Activated CD4-positive, alpha-beta memory T cell treated with anti-CD3 and anti-CD28 coated beads for 36 hours (primary cell): ENCODE results near the gene NPVF. TPM values are rescaled to one million over a fixed set of nuclear protein-coding genes. Genes with fewer than 3 reads are reported as not detected.

Source experiments
- CTCF ChIA-PET: fragments of 350-600 bp; sonication (Branson Sonifier 250); formaldehyde crosslinking; loops from one replicate; lab custom pipeline; 2021; ENCODE audit warnings: antibody characterized with exemption, inconsistent platforms; lab: Charles Lee
- POLR2A ChIA-PET: fragments of 350-600 bp; sonication (Branson Sonifier 250); formaldehyde crosslinking; loops from one replicate; lab custom pipeline; 2021; ENCODE audit warnings: antibody characterized with exemption; lab: Charles Lee
- DNase-seq: peaks from one replicate; pipeline ENCODE4 v3.0.0-alpha.2; 2020
- H3K27ac Mint-ChIP-seq: one replicate; pipeline ENCODE4 v1.8.0; 2021; ENCODE audit warnings: mixed read lengths
- H3K27me3 Mint-ChIP-seq: one replicate; pipeline ENCODE4 v1.8.0; 2021; ENCODE audit warnings: mixed read lengths
- H3K36me3 Mint-ChIP-seq: one replicate; pipeline ENCODE4 v1.8.0; 2021; ENCODE audit warnings: mixed read lengths
- H3K4me1 Mint-ChIP-seq: one replicate; pipeline ENCODE4 v1.8.0; 2021; ENCODE audit warnings: low read depth, mixed read lengths
- H3K4me3 Mint-ChIP-seq: one replicate; pipeline ENCODE4 v1.8.0; 2021; ENCODE audit warnings: mild to moderate bottlenecking, mixed read lengths
- H3K9me3 Mint-ChIP-seq: one replicate; pipeline ENCODE4 v1.8.0; 2021; ENCODE audit warnings: mixed read lengths
- intact Hi-C: fragments of 100-400 bp; cut with micrococcal nuclease; formaldehyde crosslinking; loops from one replicate; pipeline ENCODE4 v1.15.1; 2023
- total RNA-seq, 2 experiments: library from RNA; stranded (reverse); gene quantifications; one replicate each; pipeline ENCODE4 v1.2.3, GENCODE V29; 2021

The NPVF gene
- total RNA-seq, 2 experiments from 2014 or later: not detected

GRCh38 chr7:25222666-25223065 lies 5.6 kb downstream of the NPVF start:
- no peak for DNase-seq
- ChIA-PET POLR2A (no interaction called here), CTCF (no interaction called here)
- Mint-ChIP-seq H3K27ac (no peak overlapping the region), H3K4me3 (no peak overlapping the region), H3K27me3 (peaks cover 17% of the 10 kb centered on the region), H3K4me1 (no peaks in the 10 kb centered on the region), H3K9me3 (no peaks in the 10 kb centered on the region), H3K36me3 (no peaks in the 10 kb centered on the region)
- intact Hi-C loops: no loop called here

GRCh38 chr7:25221009-25221408 lies 7.3 kb downstream of the NPVF start:
- no peaks in the 10 kb centered on the region for H3K36me3 Mint-ChIP-seq
- no peak overlapping the region for H3K27ac Mint-ChIP-seq
- H3K27me3 Mint-ChIP-seq: peaks cover 18% of the 10 kb centered on the region
- H3K4me1 Mint-ChIP-seq: no peaks in the 10 kb centered on the region
- intact Hi-C loops: no loop called here
- H3K9me3 Mint-ChIP-seq: no peaks in the 10 kb centered on the region
- ChIA-PET CTCF (no interaction called here), POLR2A (no interaction called here)
- DNase-seq: no peak
- no peak overlapping the region for H3K4me3 Mint-ChIP-seq

GRCh38 chr7:25218191-25218590 lies 10.1 kb downstream of the NPVF start:
- Mint-ChIP-seq H3K27ac (no peak overlapping the region), H3K9me3 (no peaks in the 10 kb centered on the region), H3K27me3 (peaks cover 19% of the 10 kb centered on the region), H3K4me3 (no peak overlapping the region), H3K4me1 (no peaks in the 10 kb centered on the region), H3K36me3 (no peaks in the 10 kb centered on the region)
- no peak for DNase-seq
- intact Hi-C loops: no loop called here
- CTCF ChIA-PET: interaction anchor here (1.4 to 1.5 kb wide), 2 partner anchors 15 to 26 kb away, joined by 5 to 7 read pairs; no protein-coding TSS in a partner anchor
- POLR2A ChIA-PET: no interaction called here

GRCh38 chr7:25216837-25217236 lies 11.4 kb downstream of the NPVF start:
- Mint-ChIP-seq H3K36me3 (no peaks in the 10 kb centered on the region), H3K4me1 (no peaks in the 10 kb centered on the region), H3K27me3 (peaks cover 19% of the 10 kb centered on the region), H3K9me3 (no peaks in the 10 kb centered on the region), H3K27ac (no peak overlapping the region), H3K4me3 (no peak overlapping the region)
- intact Hi-C loops: no loop called here
- CTCF ChIA-PET: interaction anchor here (0.6 to 1.5 kb wide), 21 partner anchors 8 to 173 kb away, joined by 3 to 7 read pairs (median 3); partner anchors contain the start of gene NPVF
- POLR2A ChIA-PET: no interaction called here
- DNase-seq: no peak

- H3K4me1 Mint-ChIP-seq: no peaks in the 10 kb centered on the region
- ChIA-PET POLR2A (no interaction called here), CTCF (interaction anchor here (0.6 to 1.4 kb wide), 4 partner anchors 9 to 55 kb away, joined by 3 read pairs; no protein-coding TSS in a partner anchor)
- peaks cover 12% of the 10 kb centered on the region for H3K27me3 Mint-ChIP-seq
- no peak overlapping the region for H3K4me3 Mint-ChIP-seq
- H3K27ac Mint-ChIP-seq: no peak overlapping the region
- no peaks in the 10 kb centered on the region for H3K9me3 Mint-ChIP-seq
- no peak for DNase-seq
- no peaks in the 10 kb centered on the region for H3K36me3 Mint-ChIP-seq
- intact Hi-C loops: no loop called here
Observed at GRCh38 chr7:25215694-25216335, 12.5 kb downstream of the NPVF start.

GRCh38 chr7:25208525-25209221 lies 19.6 kb downstream of the NPVF start:
- peaks cover 24% of the 10 kb centered on the region for H3K27me3 Mint-ChIP-seq

GRCh38 chr7:25207887-25208286 lies 20.4 kb downstream of the NPVF start:
- CTCF ChIA-PET: interaction anchor here (2.9 kb wide), 1 partner anchor 9 kb away, joined by 7 read pairs; no protein-coding TSS in a partner anchor

More at GRCh38 chr7:25208525-25209221, 19.6 kb downstream of the NPVF start:
- peaks cover 7% of the 10 kb centered on the region for H3K9me3 Mint-ChIP-seq
- POLR2A ChIA-PET: no interaction called here
- no peak overlapping the region for H3K27ac Mint-ChIP-seq
- H3K4me1 Mint-ChIP-seq: no peaks in the 10 kb centered on the region
- intact Hi-C loops: no loop called here
- H3K4me3 Mint-ChIP-seq: no peak overlapping the region
- H3K36me3 Mint-ChIP-seq: no peaks in the 10 kb centered on the region
- no peak for DNase-seq
- CTCF ChIA-PET: interaction anchor here (2.9 kb wide), 1 partner anchor 8 kb away, joined by 7 read pairs; no protein-coding TSS in a partner anchor

GRCh38 chr7:25206765-25207164 lies 21.5 kb downstream of the NPVF start:
- Mint-ChIP-seq H3K27ac (no peak overlapping the region), H3K27me3 (peaks cover 18% of the 10 kb centered on the region), H3K9me3 (peaks cover 7% of the 10 kb centered on the region), H3K36me3 (no peaks in the 10 kb centered on the region), H3K4me3 (no peak overlapping the region), H3K4me1 (no peaks in the 10 kb centered on the region)
- ChIA-PET POLR2A (no interaction called here), CTCF (interaction anchor here (1.4 to 2.9 kb wide), 2 partner anchors 9 to 10 kb away, joined by 3 to 7 read pairs; no protein-coding TSS in a partner anchor)
- DNase-seq: no peak
- intact Hi-C loops: no loop called here

More at GRCh38 chr7:25207887-25208286, 20.4 kb downstream of the NPVF start:
- DNase-seq: no peak
- Mint-ChIP-seq H3K9me3 (peaks cover 7% of the 10 kb centered on the region), H3K36me3 (no peaks in the 10 kb centered on the region), H3K4me1 (no peaks in the 10 kb centered on the region), H3K27me3 (peaks cover 27% of the 10 kb centered on the region), H3K4me3 (no peak overlapping the region), H3K27ac (no peak overlapping the region)
- intact Hi-C loops: no loop called here
- POLR2A ChIA-PET: no interaction called here

- H3K4me3 Mint-ChIP-seq: no peak overlapping the region
- DNase-seq: no peak
- intact Hi-C loops: no loop called here
- POLR2A ChIA-PET: no interaction called here
- H3K27ac Mint-ChIP-seq: no peak overlapping the region
- no peaks in the 10 kb centered on the region for H3K36me3 Mint-ChIP-seq
- CTCF ChIA-PET: interaction anchor here (0.6 kb wide), 1 partner anchor 257 kb away, joined by 3 read pairs; no protein-coding TSS in a partner anchor
- H3K4me1 Mint-ChIP-seq: no peaks in the 10 kb centered on the region
- H3K27me3 Mint-ChIP-seq: peaks cover 6% of the 10 kb centered on the region
- peaks cover 5% of the 10 kb centered on the region for H3K9me3 Mint-ChIP-seq
Observed at GRCh38 chr7:25196132-25196896, 32.0 kb downstream of the NPVF start.

- ChIA-PET CTCF (interaction anchor here (0.9 to 1.5 kb wide), 3 partner anchors 14 to 34 kb away, joined by 3 to 4 read pairs (median 3); no protein-coding TSS in a partner anchor), POLR2A (no interaction called here)
- Mint-ChIP-seq H3K4me1 (no peaks in the 10 kb centered on the region), H3K4me3 (no peak overlapping the region), H3K9me3 (peaks cover 5% of the 10 kb centered on the region), H3K27ac (no peak overlapping the region), H3K36me3 (no peaks in the 10 kb centered on the region), H3K27me3 (peaks cover 6% of the 10 kb centered on the region)
- intact Hi-C loops: no loop called here
- DNase-seq: no peak
Observed at GRCh38 chr7:25194036-25194435, 34.2 kb downstream of the NPVF start.

- Mint-ChIP-seq H3K9me3 (peaks cover 5% of the 10 kb centered on the region), H3K36me3 (no peaks in the 10 kb centered on the region), H3K27ac (no peak overlapping the region), H3K27me3 (peaks cover 8% of the 10 kb centered on the region), H3K4me3 (no peak overlapping the region), H3K4me1 (no peaks in the 10 kb centered on the region)
- POLR2A ChIA-PET: no interaction called here
- intact Hi-C loops: no loop called here
- DNase-seq: no peak
- CTCF ChIA-PET: no interaction called here
Observed at GRCh38 chr7:25192043-25192442, 36.2 kb downstream of the NPVF start.

GRCh38 chr7:25189197-25189596 lies 39.1 kb downstream of the NPVF start:
- Mint-ChIP-seq H3K4me3 (no peak overlapping the region), H3K4me1 (no peaks in the 10 kb centered on the region), H3K36me3 (no peaks in the 10 kb centered on the region), H3K9me3 (no peaks in the 10 kb centered on the region), H3K27ac (no peak overlapping the region), H3K27me3 (peaks cover 9% of the 10 kb centered on the region)
- POLR2A ChIA-PET: no interaction called here
- intact Hi-C loops: no loop called here
- CTCF ChIA-PET: no interaction called here
- no peak for DNase-seq
